NCI-H446 (cell line): Measurements from ENCODE around the gene PDE6C.

Experiments used
- DNase-seq, 2 experiments: peaks; one replicate each; lab custom pipeline; 2025; lab: John Stamatoyannopoulos, UW

PDE6C gene

GRCh38 chr10:93594518-93594917 lies 17.8 kb upstream of the PDE6C start:
- DNase-seq = no peak

- DNase-seq = no peak
Observed at GRCh38 chr10:93595378-93596161, 16.8 kb upstream of the PDE6C start.

- no peak for DNase-seq
Observed at GRCh38 chr10:93596539-93596938, 15.8 kb upstream of the PDE6C start.

GRCh38 chr10:93597075-93597599 lies 15.2 kb upstream of the PDE6C start:
- DNase-seq = no peak

GRCh38 chr10:93598157-93598556 lies 14.2 kb upstream of the PDE6C start:
- DNase-seq = no peak

- DNase-seq = no peak
Observed at GRCh38 chr10:93599335-93599734, 13.0 kb upstream of the PDE6C start.

- no peak for DNase-seq
Observed at GRCh38 chr10:93599778-93600177, 12.6 kb upstream of the PDE6C start.

GRCh38 chr10:93600446-93601145 lies 11.7 kb upstream of the PDE6C start:
- no peak for DNase-seq

GRCh38 chr10:93601146-93601773 lies 11.1 kb upstream of the PDE6C start, which contains the start of gene RBP4:
Gene RBP4 (minus strand): TSS chr10:93601235. CDS start chr10:93601028, 207 bp downstream.
- DNase-seq = no peak

- no peak for DNase-seq
Observed at GRCh38 chr10:93601774-93602162, 10.6 kb upstream of the PDE6C start.

- no peak for DNase-seq
Observed at GRCh38 chr10:93603023-93603422, 9.3 kb upstream of the PDE6C start.

GRCh38 chr10:93604146-93604545 lies 8.2 kb upstream of the PDE6C start:
- DNase-seq = no peak

GRCh38 chr10:93608421-93608820 lies 3.9 kb upstream of the PDE6C start:
- no peak for DNase-seq

GRCh38 chr10:93613126-93613525 lies 789 bp downstream of the PDE6C start:
- DNase-seq = no peak

GRCh38 chr10:93614101-93614825 lies 1.9 kb downstream of the PDE6C start:
- DNase-seq = no peak

GRCh38 chr10:93615576-93616235 lies 3.4 kb downstream of the PDE6C start:
- DNase-seq = no peak

- no peak for DNase-seq
Observed at GRCh38 chr10:93620925-93621324, 8.6 kb downstream of the PDE6C start.

- DNase-seq = no peak
Observed at GRCh38 chr10:93622942-93623341, 10.6 kb downstream of the PDE6C start.

- no peak for DNase-seq
Observed at GRCh38 chr10:93628858-93629257, 16.5 kb downstream of the PDE6C start.

- DNase-seq = no peak
Observed at GRCh38 chr10:93629647-93630305, 17.4 kb downstream of the PDE6C start.
